HCT116 (cell line): ENCODE results near the gene RCOR1. TPM values are rescaled to one million over a fixed set of nuclear protein-coding genes. Genes with fewer than 3 reads are reported as not detected.
A peak's percentile ranks its signal among the peaks of the same experiment; 100 is the strongest.

Experiments used
- CBX3 ChIP-seq: IDR thresholded peaks from 2 replicates; pipeline ENCODE4 v1.6.1; 2012; ENCODE audit warnings: low read depth
- CTCF ChIP-seq, 3 experiments: fragments of 200-600 bp in 1 of 3; sonication (generic) in 1 of 3; IDR thresholded peaks in 2 of 3; conservative IDR thresholded peaks in 1 of 3; 2 replicates each; pipeline ENCODE4 v1.5.1; 2012 to 2017; ENCODE audit warnings: low read depth in 2 of 3, low read length in 2 of 3, antibody characterized with exemption in 1 of 3, borderline replicate concordance in 1 of 3, control low read depth in 1 of 3, mild to moderate bottlenecking in 1 of 3, mixed read lengths in 1 of 3, mixed run types in 1 of 3, moderate library complexity in 1 of 3; ENCODE audit not compliant: insufficient read depth in 1 of 3
- EGR1 ChIP-seq: IDR thresholded peaks from 2 replicates; pipeline ENCODE4 v1.6.1; 2012; ENCODE audit warnings: low read depth
- EZH2phosphoT487 ChIP-seq: fragments of 200-600 bp; IDR thresholded peaks from 2 replicates; pipeline ENCODE4 v1.6.1; 2018; ENCODE audit warnings: antibody characterized with exemption, borderline replicate concordance
- FOSL1 ChIP-seq: IDR thresholded peaks from 2 replicates; pipeline ENCODE4 v1.6.1; 2012; ENCODE audit warnings: low read depth
- POLR2A ChIP-seq: IDR thresholded peaks from 2 replicates; pipeline ENCODE4 v1.7.0; 2011; ENCODE audit warnings: borderline replicate concordance; ENCODE audit not compliant: insufficient read depth, insufficient read length; ENCODE audit errors: extremely low read depth
- POLR2AphosphoS5 ChIP-seq: IDR thresholded peaks from 2 replicates; pipeline ENCODE4 v1.6.1; 2011; ENCODE audit warnings: mild to moderate bottlenecking, low read depth, low read length, moderate library complexity
- SIN3A ChIP-seq: IDR thresholded peaks from 2 replicates; pipeline ENCODE4 v1.6.1; 2012; ENCODE audit warnings: low read depth
- SP1 ChIP-seq: IDR thresholded peaks from 2 replicates; pipeline ENCODE4 v1.6.1; 2012; ENCODE audit warnings: low read depth
- SRF ChIP-seq: IDR thresholded peaks from 2 replicates; pipeline ENCODE4 v1.6.1; 2012; ENCODE audit warnings: low read depth
- ZBTB33 ChIP-seq: IDR thresholded peaks from 2 replicates; pipeline ENCODE4 v1.6.1; 2011; ENCODE audit warnings: mild to moderate bottlenecking, low read length, moderate library complexity; ENCODE audit not compliant: insufficient replicate concordance; ENCODE audit errors: extremely low read depth
- ZFX ChIP-seq: fragments of 450-650 bp; IDR thresholded peaks from 2 replicates; pipeline ENCODE4 v1.6.1; 2017
- total RNA-seq: library from RNA; stranded (reverse); gene quantifications from one replicate; pipeline ENCODE4 v1.2.1, GENCODE V29; 2021; ENCODE audit not compliant: unreplicated experiment

The RCOR1 gene
- total RNA-seq, 1 experiment from 2014 or later: 30.7 TPM

- peak; percentile 12 to 84 (median 83); a peak in 5 of 6 replicates for TF ChIP-seq CTCF (IDR thresholded peaks at IDR 0.05 in 2 of 3, conservative IDR thresholded peaks at IDR 0.05 in 1 of 3; ENCODE audit: borderline replicate concordance in 1 of 3, insufficient read depth in 1 of 3, low read depth in 2 of 3, low read length in 2 of 3)
- TF ChIP-seq ZBTB33: no peak
- TF ChIP-seq ZFX: peak; percentile 15; the same call in 1 of the 2 replicates
- no peak for TF ChIP-seq EGR1
- no peak; the same call in 1 of the 2 replicates for TF ChIP-seq SIN3A
- peak; percentile 39; the same call in 1 of the 2 replicates for TF ChIP-seq POLR2AphosphoS5
- no peak for TF ChIP-seq EZH2phosphoT487
- TF ChIP-seq POLR2A: peak; percentile 37
- TF ChIP-seq FOSL1: peak; percentile 79
- TF ChIP-seq SP1: peak; percentile 48; the same call in 1 of the 2 replicates
- TF ChIP-seq CBX3: no peak; the same call in 1 of the 2 replicates
- no peak for TF ChIP-seq SRF
Observed at GRCh38 chr14:102590667-102591099, 1.8 kb upstream of the RCOR1 start (continued).
